T-helper 22 cell (primary cell): ENCODE results near the gene ADD2.

ENCODE experiments used
- DNase-seq: peaks from one replicate; pipeline ENCODE4 v3.0.0-alpha.2; 2020; ENCODE audit warnings: low read depth

Gene ADD2

DNA sequence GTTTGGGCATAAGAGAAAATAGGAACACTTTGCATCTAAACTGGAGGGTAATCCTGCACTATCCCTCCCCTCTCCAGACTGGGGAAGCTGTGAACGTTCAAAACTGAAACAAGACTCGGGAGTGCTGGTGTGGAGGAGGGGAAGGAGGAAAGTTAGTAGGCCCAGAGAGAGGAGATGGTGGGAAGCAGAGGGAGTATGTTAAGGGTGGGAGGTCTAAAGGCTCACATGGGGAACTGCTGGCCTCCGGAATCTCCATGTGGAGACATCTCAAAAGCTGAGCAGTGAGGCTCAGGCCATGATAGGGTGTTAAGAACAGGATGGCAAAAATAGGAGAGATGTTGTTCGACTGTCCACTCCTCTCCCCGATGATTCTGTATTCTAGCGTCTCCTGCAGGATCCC lies 47.9 kb downstream of the ADD2 start:
- DNase-seq = no peak

- DNase-seq = no peak
Measured at GRCh38 chr2:70719231-70719630, 48.8 kb downstream of the ADD2 start.

- no peak for DNase-seq
Measured at GRCh38 chr2:70718736-70719135, 49.3 kb downstream of the ADD2 start.

GRCh38 chr2:70718241-70718640 lies 49.8 kb downstream of the ADD2 start:
- no peak for DNase-seq

DNA sequence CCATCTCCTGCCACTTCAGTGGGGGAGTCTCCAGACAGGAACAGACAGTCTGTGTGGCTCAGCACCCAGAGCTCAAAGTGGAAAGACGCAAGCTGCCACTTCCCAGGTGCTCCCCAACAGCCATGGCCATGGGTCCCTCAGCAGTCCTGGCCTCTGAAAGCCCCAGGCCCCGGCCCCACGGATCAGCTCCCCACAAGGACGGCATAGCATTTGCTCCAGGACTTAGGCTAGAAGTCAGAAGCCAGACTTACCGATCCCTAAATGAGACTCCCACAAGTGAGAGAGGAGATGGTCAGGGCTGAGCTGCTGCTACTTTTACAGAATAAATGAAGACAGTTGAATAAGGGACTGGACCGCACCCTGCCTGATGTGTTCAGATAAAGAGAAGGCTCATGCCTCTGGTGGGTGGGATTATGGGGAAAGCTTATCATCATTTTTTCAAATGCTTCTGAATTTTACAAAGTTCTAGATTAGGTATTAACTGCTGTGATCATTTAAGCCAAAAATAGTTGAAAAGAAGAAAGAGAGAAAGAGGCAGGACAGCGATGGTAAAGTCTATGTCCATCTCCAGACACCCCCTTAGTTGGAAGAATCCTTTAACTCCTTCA lies 50.5 kb downstream of the ADD2 start:
- DNase-seq = no peak

DNA sequence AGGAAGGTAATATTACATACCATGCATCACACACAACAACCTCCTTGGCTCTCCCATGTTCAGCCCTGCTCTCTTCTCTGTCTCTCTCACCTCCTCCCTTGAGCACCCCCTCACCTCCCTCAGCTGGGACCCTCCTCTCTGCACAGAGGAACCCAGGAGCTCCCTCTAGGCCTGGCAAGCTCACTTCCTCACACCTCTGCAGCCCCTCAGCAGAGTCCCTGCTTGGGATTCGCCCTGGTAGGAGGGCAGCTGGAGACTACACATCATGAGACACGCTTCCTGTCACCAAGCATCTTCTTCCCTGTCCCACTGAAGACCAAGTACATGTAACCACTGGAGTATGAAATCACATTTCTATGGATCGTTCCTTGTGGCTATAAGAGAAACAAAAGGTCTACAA lies 51.0 kb downstream of the ADD2 start:
- DNase-seq = no peak

- no peak for DNase-seq
Measured at GRCh38 chr2:70716131-70716743, 51.8 kb downstream of the ADD2 start.

GRCh38 chr2:70715071-70715985 lies 52.7 kb downstream of the ADD2 start:
- no peak for DNase-seq

- DNase-seq = no peak
Measured at GRCh38 chr2:70714141-70714905, 53.7 kb downstream of the ADD2 start.

DNA sequence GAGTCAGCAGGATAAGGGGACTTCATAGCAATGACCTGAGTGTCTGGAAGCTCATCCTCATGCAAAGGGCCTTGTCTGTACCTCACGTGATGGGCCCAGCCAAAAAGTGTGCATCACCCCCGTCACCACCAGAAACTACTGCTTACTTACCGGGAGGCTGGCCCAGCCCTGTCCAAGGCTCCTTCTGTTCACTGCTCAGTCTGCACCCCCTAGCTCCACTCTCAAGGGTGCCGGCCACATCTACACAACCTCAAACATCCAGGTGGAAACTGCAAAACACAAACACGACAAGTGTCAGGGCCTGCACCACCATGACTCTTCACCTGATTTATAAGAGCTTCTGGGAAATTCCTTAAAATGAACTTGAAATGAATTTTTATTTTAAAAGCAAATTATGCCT lies 55.1 kb downstream of the ADD2 start:
- no peak for DNase-seq

DNA sequence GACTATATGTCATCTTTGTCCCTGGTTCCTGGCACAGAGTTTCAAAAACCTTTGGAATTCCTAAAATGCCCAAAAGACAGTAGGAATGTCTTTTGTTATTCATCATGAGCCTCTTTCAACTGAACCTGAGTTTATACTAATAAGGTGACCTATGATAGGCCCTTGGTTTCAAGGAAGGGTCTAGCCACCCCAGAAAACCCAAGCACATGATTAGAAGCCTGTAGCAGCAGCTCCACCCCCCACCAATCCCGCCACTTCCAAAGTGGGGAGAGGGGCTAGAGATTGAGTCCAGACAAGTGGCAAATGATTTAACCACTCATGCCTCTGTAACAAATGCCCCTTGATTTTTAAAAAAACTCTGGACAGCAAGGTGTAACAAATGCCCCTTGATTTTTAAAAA lies 56.8 kb downstream of the ADD2 start:
- DNase-seq = no peak

- no peak for DNase-seq
Measured at GRCh38 chr2:70710038-70710690, 57.8 kb downstream of the ADD2 start.

- no peak for DNase-seq
Measured at GRCh38 chr2:70709275-70710037, 58.5 kb downstream of the ADD2 start.

DNA sequence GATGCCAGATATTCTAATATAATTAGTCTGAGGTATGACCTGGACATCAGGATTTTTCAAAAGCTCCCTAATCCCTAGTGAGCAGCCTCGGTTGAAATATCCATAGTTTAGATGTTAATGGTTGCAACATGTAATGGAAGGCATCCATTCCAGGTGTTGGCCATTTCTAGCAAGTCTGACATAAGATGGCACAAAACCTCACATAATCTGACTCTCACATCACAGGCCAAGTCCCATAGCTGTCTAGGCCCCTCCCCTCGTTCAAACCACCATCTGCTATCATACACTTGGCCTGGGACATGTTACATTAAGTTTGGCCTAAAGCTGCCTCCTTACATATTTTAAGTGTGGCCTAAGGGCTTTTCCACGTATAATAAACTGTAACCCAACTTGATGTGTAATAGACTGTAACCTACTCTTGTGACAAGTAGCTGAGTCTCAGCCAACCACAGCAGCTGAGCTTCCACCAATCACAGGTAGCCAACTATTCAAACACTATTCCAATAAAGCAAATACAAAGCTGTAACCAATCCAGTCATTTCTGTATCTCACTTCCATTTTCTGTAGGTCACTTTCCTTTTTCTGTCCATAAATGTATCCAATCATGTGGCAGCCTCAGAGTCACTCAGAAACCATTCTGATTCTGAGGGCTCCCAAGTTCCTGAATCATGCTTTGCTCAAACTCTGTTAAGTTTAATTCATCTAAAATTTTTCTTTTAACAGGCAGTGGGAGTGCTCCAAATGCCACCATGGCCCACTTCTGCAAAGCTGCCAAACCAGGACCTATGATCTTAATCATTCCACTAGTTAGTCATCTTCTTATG lies 59.4 kb downstream of the ADD2 start:
- DNase-seq = no peak

DNA sequence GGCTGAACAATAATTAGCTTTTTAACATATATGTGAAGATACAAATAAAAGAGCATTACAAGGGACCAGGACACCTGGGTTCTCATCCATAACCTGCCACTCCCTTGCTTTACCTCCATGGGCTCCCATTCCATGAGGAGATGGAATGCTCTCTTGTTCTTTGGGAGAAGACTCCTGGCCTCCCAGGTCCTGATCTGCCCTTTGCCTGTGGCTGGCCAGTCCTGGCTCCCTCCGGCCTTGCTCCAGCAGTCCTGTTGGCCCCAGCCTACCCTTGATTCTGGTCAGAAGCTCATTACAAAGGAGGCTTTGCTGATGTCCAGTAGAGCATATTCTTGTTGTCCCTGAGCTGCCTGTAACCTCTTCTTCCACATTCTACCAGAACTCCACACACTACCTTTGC lies 60.3 kb downstream of the ADD2 start:
- DNase-seq = no peak

GRCh38 chr2:70706026-70706795 lies 61.8 kb downstream of the ADD2 start:
- DNase-seq = no peak

DNA sequence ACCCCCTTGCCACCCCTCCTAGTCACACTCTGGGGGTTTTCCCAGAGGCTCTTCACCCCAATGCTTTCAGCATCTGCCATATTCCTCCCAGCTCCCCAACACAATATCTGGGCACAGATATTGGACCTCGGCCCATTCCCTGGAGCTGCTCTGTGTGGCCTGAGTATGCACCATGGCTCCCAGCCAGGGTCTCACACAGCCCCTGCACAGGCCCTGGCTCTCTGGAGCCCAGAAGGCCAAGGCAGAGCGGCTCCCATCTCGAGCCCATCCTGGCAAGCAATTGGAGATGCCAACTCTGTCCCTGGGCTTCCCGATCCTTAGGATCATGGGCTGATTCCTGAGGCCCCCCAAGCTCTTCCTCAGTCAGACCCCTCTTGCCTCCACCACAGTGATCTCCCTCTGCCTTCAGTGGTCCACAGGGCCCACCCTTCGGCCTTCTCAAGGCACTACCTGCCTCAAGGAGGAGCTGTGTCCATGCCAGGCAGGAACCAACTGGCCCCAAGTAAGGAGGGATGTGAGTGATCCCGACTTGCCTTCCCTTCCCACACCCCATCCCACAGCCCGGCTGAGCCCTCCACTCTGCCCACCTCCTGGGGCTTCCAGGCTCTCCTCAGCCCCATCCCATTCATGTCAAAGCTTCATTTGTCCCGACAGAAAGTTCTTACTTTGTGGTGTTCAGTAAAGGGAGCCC lies 62.7 kb downstream of the ADD2 start:
- DNase-seq = no peak

DNA sequence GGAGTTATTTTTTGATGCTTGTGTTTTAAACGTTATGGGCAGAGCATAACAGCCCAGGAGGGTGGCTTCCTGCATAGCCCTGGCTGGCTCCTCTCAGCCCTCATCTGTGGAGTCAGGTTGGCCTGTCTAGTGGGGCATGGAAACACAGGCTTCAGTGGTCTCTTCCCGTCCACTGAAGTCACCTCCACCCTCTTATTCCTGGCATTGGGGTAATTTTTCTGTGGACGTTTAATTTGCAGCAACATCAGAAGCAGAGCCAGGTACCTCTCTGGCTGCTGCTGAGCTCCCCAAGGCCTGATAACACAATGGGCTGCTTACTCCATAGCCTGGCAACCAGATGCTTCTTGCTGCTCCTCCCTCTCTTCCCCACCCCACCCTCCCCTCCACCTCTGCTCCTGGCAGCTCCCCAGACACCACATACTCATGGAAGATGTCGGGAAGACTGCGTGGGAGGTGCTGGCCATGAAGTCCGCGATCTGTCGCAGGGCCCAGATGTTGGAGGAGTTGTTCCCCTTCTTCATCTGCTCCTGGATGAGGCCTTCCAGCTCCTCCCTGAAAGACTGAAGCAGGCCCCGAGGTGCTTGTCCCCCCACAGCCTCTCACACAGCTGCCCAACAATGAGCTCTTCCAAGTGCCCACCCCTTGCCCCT lies 64.0 kb downstream of the ADD2 start:
- DNase-seq = no peak
